ENCODE measurements around the gene GOLM1. TPM values are rescaled to one million over a fixed set of nuclear protein-coding genes. Genes with fewer than 3 reads are reported as not detected.

GOLM1 gene
- total and polyA plus RNA-seq, 10 donors, result 4.8 to 76.3 (median 48.9) TPM

DNA sequence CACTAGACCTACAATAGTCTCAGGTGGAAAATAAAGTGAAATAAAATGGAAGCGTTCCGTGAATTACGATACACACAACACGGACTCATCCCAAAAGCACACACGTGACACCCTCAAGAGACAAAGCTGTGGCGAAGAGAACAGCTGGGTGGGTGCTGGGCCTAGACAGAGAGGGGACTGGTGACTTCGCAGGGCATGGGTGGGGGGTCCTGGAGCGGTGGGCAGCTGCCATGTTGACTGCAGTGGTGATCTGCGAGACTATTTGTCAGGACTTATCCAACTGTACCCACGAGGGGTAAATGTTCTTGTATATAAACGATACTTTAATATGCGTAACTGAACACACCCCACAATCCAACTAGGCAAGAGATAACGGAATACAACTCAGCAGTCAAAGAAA is 52.0 kb downstream of the GOLM1 start:
- no peak overlapping the region for H3K27ac ChIP-seq
- intact Hi-C loops (cut with DNase I; ENCODE audit: low total_unique reads), result no loop called here
- peaks cover 0 to 6% (median 0%) of the 10 kb centered on the region in 6 donors for H3K36me3 ChIP-seq
- TF ChIP-seq, protein P1, sequence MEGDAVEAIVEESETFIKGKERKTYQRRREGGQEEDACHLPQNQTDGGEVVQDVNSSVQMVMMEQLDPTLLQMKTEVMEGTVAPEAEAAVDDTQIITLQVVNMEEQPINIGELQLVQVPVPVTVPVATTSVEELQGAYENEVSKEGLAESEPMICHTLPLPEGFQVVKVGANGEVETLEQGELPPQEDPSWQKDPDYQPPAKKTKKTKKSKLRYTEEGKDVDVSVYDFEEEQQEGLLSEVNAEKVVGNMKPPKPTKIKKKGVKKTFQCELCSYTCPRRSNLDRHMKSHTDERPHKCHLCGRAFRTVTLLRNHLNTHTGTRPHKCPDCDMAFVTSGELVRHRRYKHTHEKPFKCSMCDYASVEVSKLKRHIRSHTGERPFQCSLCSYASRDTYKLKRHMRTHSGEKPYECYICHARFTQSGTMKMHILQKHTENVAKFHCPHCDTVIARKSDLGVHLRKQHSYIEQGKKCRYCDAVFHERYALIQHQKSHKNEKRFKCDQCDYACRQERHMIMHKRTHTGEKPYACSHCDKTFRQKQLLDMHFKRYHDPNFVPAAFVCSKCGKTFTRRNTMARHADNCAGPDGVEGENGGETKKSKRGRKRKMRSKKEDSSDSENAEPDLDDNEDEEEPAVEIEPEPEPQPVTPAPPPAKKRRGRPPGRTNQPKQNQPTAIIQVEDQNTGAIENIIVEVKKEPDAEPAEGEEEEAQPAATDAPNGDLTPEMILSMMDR (IDR thresholded peaks at IDR 0.05 in 8 of 11, conservative IDR thresholded peaks at IDR 0.05 in 3 of 11), result no peak
- no peak for TF ChIP-seq POLR2A (IDR thresholded peaks at IDR 0.05)
- TF ChIP-seq POLR2AphosphoS5 (IDR thresholded peaks at IDR 0.05), result no peak
- DNase-seq, result no peak
- H3K4me3 ChIP-seq, result no peak overlapping the region
- H3K27me3 ChIP-seq (replicated peaks in 1 of 7), result no peaks in the 10 kb centered on the region
- H3K9me3 ChIP-seq, result no peaks in the 10 kb centered on the region
- WGBS, 5 donors, result 94 to 97% (median 95%) methylated on average over 13 of the region's 13 CpGs
- no peaks in the 10 kb centered on the region for H3K4me1 ChIP-seq

GRCh38 chr9:86046930-86047341 is 52.4 kb downstream of the GOLM1 start:
- Histone ChIP-seq H3K36me3 (peaks cover 0 to 6% (median 0%) of the 10 kb centered on the region in 6 donors), H3K4me3 (no peak overlapping the region), H3K27ac (no peak overlapping the region), H3K4me1 (no peaks in the 10 kb centered on the region), H3K9me3 (no peaks in the 10 kb centered on the region), H3K27me3 (replicated peaks in 1 of 7) (no peaks in the 10 kb centered on the region)
- TF ChIP-seq POLR2AphosphoS5 (IDR thresholded peaks at IDR 0.05), result no peak
- TF ChIP-seq POLR2A (IDR thresholded peaks at IDR 0.05), result no peak
- TF ChIP-seq, protein P1 (IDR thresholded peaks at IDR 0.05 in 8 of 11, conservative IDR thresholded peaks at IDR 0.05 in 3 of 11), result no peak
- intact Hi-C loops (cut with DNase I; ENCODE audit: low total_unique reads), result no loop called here
- no peak for DNase-seq
- 77 to 91% (median 90%) methylated on average over 8 of the region's 8 CpGs for WGBS, 5 donors

DNA sequence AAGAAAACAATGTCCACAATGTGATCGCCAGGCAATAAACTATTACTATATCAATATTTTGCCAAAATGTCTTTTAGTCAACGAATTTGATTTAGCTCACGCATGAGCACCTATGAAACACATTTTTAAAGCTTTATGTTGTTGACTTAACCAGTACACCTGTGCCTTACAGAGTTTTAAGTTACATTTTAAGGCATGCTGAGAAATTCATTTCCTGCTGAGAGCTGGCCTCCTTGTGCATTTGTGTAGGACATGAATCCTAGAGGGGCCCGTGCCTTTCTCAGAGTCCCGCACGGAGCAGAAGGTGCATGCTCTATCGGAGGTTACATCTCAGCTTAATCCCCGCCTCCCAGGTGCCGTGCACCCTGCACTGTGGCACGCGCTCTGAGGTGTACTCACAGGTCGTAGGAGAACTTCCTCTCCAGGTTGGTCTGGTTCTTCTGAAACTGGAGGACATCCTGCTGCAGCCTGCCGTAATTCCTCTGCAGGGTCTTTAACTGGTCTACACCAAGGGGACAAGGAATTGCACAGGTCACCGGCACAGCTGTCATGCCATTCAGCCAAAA is 53.2 kb downstream of the GOLM1 start:
- no peak overlapping the region for H3K27ac ChIP-seq
- intact Hi-C loops (cut with DNase I; ENCODE audit: low total_unique reads), result no loop called here
- WGBS, 5 donors, result 86 to 95% (median 91%) methylated on average over 14 of the region's 14 CpGs
- peaks cover 0 to 6% (median 0%) of the 10 kb centered on the region in 6 donors for H3K36me3 ChIP-seq
- H3K9me3 ChIP-seq, result no peaks in the 10 kb centered on the region
- H3K27me3 ChIP-seq (replicated peaks in 1 of 7), result no peaks in the 10 kb centered on the region
- peaks cover 0 to 4% (median 0%) of the 10 kb centered on the region in 6 donors for H3K4me1 ChIP-seq
- no peak for DNase-seq
- no peak overlapping the region for H3K4me3 ChIP-seq
- TF ChIP-seq POLR2A (IDR thresholded peaks at IDR 0.05) (no peak), POLR2AphosphoS5 (IDR thresholded peaks at IDR 0.05) (no peak)
- TF ChIP-seq, protein P1 (IDR thresholded peaks at IDR 0.05 in 8 of 11, conservative IDR thresholded peaks at IDR 0.05 in 3 of 11), result no peak

DNA sequence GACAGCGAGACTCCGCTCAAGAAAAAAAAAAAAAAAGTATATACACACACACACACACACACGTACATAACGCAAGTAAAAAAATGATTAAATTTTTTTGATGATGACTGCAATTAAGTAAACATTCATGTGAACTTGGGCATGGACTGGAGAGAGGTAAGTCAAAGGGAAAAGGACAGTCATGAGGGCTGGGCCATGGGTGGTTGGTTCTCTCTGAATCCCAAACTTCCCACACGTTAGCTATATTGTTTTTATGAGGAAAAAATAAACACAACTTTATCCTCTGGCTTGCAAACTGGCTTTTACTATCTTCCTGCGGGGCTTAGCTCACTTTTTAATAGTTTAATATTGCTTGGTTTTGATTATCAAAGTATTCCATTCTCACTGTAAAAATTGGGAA is 53.7 kb downstream of the GOLM1 start:
- TF ChIP-seq POLR2AphosphoS5 (IDR thresholded peaks at IDR 0.05), result no peak
- no peak for TF ChIP-seq POLR2A (IDR thresholded peaks at IDR 0.05)
- H3K27ac ChIP-seq, result no peak overlapping the region
- DNase-seq, result no peak
- H3K27me3 ChIP-seq (replicated peaks in 1 of 7), result no peaks in the 10 kb centered on the region
- peaks cover 0 to 6% (median 0%) of the 10 kb centered on the region in 6 donors for H3K36me3 ChIP-seq
- intact Hi-C loops (cut with DNase I; ENCODE audit: low total_unique reads), result no loop called here
- H3K4me3 ChIP-seq, result no peak overlapping the region
- H3K4me1 ChIP-seq, result peaks cover 0 to 4% (median 0%) of the 10 kb centered on the region in 6 donors
- H3K9me3 ChIP-seq, result no peaks in the 10 kb centered on the region
- WGBS, 5 donors, result 88 to 98% (median 93%) methylated on average over 6 of the region's 6 CpGs

All from spleen (tissue), 11 donors.